OCI-LY3 (cell line): ENCODE results near the gene TMEM72.

Experiments used
- EZH2phosphoT487 ChIP-seq: fragments of 200-600 bp; shearing (Covaris generic); IDR thresholded peaks from 2 replicates; pipeline ENCODE4 v1.6.1; 2018; ENCODE audit warnings: antibody characterized with exemption, mixed run types, low read depth
- TF ChIP-seq, protein P1 (sequence below): fragments of 200-600, 300-600 bp; sonication (generic); IDR thresholded peaks from 2 replicates; pipeline ENCODE4 v1.5.1; 2014; ENCODE audit warnings: antibody characterized with exemption, low read length, low read depth

DNA sequence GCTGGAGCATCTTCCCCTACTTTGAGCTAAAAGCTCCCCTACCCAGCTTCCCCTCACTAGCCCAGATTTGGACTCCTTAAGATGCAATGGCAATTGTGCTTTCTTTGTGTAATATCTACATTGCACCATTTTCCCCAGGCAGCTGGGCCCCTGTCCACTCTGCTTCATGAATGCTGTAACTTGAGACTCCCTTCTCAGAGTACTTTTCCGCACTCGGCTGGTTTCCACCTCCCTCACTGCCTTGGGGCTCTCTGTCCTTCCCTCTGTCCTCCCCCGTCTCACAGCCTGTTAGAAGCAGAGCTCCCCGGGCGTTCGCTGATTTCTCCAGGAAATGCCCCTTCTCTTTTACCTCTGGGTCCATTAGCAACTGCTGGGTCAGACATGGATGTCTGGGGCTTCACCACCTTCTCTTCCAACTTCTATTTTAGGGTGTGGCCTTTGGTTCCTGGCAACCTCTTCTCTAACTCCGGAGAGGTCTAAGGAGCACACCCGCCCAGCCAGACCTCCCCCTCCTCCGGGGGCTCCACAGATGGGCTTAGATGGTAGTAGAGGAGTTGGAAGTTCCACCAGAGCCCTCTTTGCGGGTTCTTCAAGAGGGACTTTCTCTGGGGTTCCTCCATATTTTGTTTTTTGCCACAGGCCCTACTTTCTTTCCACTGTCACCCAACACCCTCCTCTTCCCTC, 2.9 kb upstream of the TMEM72 start:
- TF ChIP-seq, protein P1, sequence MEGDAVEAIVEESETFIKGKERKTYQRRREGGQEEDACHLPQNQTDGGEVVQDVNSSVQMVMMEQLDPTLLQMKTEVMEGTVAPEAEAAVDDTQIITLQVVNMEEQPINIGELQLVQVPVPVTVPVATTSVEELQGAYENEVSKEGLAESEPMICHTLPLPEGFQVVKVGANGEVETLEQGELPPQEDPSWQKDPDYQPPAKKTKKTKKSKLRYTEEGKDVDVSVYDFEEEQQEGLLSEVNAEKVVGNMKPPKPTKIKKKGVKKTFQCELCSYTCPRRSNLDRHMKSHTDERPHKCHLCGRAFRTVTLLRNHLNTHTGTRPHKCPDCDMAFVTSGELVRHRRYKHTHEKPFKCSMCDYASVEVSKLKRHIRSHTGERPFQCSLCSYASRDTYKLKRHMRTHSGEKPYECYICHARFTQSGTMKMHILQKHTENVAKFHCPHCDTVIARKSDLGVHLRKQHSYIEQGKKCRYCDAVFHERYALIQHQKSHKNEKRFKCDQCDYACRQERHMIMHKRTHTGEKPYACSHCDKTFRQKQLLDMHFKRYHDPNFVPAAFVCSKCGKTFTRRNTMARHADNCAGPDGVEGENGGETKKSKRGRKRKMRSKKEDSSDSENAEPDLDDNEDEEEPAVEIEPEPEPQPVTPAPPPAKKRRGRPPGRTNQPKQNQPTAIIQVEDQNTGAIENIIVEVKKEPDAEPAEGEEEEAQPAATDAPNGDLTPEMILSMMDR: no peak
- no peak for TF ChIP-seq EZH2phosphoT487
